ENCODE measurements around the gene CPHXL2. TPM values are rescaled to one million over a fixed set of nuclear protein-coding genes. Genes with fewer than 3 reads are reported as not detected.

The CPHXL2 gene
- total RNA-seq = not detected
- not detected for polyA plus RNA-seq
- 0 reads per million in 6 experiments for total RNA-seq

DNA sequence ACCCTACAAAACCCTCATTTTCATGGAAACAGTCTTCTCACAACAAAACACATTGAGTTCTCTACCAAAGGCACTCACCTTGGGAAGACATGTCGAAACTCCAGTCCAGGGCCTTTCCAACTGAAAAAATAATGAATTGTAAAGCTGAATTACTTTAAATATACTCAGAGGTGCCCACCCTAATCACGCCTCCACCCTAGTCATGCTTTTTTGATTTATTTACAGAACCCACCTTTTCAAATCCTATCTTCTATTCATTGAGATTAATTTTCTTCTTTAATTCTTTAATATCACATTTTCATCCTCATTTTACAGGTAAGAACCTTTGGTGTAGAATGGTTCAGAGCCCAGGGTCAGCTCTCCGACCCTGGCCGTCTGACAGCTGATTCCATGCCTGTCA lies at the start of gene CPHXL2:
Gene CPHXL2 (minus strand): TSS at position 101 of the 400 bp plus-strand sequence. CDS start 10 bp downstream, at position 91.
- H3K27me3 Mint-ChIP-seq = no peaks in the 10 kb centered on the region
- peaks cover 0 to 3% (median 0%) of the 10 kb centered on the region in 3 donors for H3K36me3 Mint-ChIP-seq
- no peaks in the 10 kb centered on the region for H3K9me3 Mint-ChIP-seq
- peak within 1 kb of the TSS in 2 of 10 donors; percentile 8 to 43 for H3K27ac Mint-ChIP-seq
- no peak for DNase-seq
- ATAC-seq = no peak
- no peaks in the 10 kb centered on the region for H3K4me1 Mint-ChIP-seq
- no peak within 1 kb of the TSS for H3K4me3 Mint-ChIP-seq
- POLR2A ChIA-PET = no interaction called here

DNA sequence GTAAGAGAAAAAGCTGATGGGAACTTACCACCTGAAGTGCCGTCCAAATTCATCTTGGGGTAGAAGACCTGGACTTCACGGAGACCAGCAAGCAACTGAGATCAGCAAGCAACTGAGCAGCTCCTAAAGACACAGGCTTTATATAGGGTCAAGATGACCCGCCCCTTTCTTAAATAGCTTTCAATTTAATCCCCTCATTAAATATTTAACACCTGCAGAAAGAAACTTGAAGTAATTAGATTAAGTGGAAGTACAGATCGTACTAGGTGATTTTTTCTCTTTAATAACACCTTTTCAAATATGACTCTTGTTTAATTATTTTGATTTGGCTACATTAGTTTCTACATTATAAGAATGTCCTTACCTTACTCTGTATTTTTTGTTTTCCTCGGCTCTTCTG lies 49.6 kb upstream of the CPHXL2 start, which contains the start of gene CPHXL:
Gene CPHXL (minus strand): TSS at position 101 of the 400 bp plus-strand sequence. CDS start 48 bp downstream, at position 53.
- Mint-ChIP-seq H3K9me3 (peaks cover 0 to 13% (median 4%) of the 10 kb centered on the region in 9 donors), H3K4me3 (no peak within 1 kb of the TSS), H3K27me3 (peaks cover 0 to 9% (median 7%) of the 10 kb centered on the region in 5 donors), H3K4me1 (no peaks in the 10 kb centered on the region), H3K36me3 (no peaks in the 10 kb centered on the region), H3K27ac (no peak within 1 kb of the TSS)
- DNase-seq (no peak), ATAC-seq (no peak)
- POLR2A ChIA-PET = no interaction called here

DNA sequence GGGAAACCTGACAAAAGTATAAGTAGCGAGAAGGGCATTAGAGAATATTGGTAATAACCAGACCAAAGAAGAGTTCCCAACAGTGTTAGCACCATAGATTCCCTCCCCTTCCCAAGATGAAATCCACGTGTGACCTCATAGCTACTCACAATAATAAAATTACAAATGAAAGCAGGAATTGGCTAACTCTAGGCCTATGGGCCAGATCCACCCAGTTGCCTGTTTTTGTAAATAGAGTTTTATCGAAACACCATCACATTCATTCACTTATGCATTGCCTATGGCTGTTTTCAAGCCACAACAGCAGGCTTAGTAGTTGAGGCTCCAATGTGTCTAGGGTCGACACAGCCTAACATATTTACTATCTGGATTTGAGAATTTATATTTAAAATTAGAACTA lies 41.6 kb upstream of the CPHXL2 start:
- DNase-seq (no peak), ATAC-seq (no peak)
- Mint-ChIP-seq H3K27ac (no peak overlapping the region), H3K27me3 (peaks cover 6 to 74% (median 14%) of the 10 kb centered on the region in 5 donors), H3K9me3 (peaks cover 0 to 23% (median 9%) of the 10 kb centered on the region in 9 donors), H3K4me3 (no peak overlapping the region), H3K4me1 (no peaks in the 10 kb centered on the region), H3K36me3 (peaks cover 0 to 14% (median 5%) of the 10 kb centered on the region in 3 donors)
- POLR2A ChIA-PET = no interaction called here

DNA sequence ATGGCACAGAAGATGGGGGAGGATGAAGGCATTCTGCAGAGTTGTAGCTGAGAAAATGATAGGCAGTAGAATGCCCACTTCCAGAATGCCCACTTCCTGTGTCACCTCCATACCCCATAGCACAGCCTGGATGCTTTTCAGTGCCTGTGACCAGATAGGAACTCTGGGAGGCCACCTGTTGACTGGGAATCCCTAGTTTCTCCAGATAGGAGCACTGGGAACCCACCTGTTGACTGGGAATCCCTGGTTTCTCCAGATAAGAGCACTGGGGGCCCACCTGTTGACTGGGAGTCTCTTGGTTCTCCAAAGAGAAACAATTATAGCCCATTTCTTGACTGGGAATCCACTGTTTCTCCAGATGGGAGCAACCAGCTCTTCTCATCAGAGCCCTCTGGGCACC lies 37.9 kb upstream of the CPHXL2 start:
- Mint-ChIP-seq H3K27me3 (peaks cover 3 to 59% (median 12%) of the 10 kb centered on the region in 5 donors), H3K9me3 (peaks cover 0 to 31% (median 15%) of the 10 kb centered on the region in 9 donors), H3K27ac (no peak overlapping the region), H3K36me3 (peaks cover 4 to 23% (median 14%) of the 10 kb centered on the region in 3 donors), H3K4me3 (no peak overlapping the region), H3K4me1 (no peaks in the 10 kb centered on the region)
- DNase-seq = no peak
- POLR2A ChIA-PET = no interaction called here
- ATAC-seq = no peak

DNA sequence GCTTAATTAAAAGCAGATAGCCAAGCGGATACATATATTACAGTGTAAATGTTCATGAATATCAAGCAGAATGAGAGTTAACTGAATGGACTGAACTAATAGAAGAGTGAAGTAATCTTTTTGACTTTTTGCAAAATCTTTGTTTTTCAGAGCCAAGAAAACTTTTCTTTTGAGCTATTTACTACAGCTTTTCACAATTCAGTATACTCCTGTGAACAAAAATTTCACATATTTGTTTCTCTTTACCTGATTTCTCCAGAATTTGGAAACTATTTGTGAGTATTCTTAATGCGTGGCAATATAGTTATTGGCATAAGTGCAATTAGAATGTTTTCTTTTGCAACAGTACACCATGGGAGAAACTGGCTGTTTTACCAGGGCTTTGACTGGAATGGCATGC lies 33.5 kb upstream of the CPHXL2 start:
- no peak for ATAC-seq
- DNase-seq = no peak
- H3K4me3 Mint-ChIP-seq = no peak overlapping the region
- H3K27ac Mint-ChIP-seq = no peak overlapping the region
- H3K27me3 Mint-ChIP-seq = peaks cover 0 to 19% (median 5%) of the 10 kb centered on the region in 5 donors
- peaks cover 0 to 34% (median 16%) of the 10 kb centered on the region in 9 donors for H3K9me3 Mint-ChIP-seq
- H3K36me3 Mint-ChIP-seq = peaks cover 4 to 15% (median 10%) of the 10 kb centered on the region in 3 donors
- POLR2A ChIA-PET = no interaction called here
- no peaks in the 10 kb centered on the region for H3K4me1 Mint-ChIP-seq

DNA sequence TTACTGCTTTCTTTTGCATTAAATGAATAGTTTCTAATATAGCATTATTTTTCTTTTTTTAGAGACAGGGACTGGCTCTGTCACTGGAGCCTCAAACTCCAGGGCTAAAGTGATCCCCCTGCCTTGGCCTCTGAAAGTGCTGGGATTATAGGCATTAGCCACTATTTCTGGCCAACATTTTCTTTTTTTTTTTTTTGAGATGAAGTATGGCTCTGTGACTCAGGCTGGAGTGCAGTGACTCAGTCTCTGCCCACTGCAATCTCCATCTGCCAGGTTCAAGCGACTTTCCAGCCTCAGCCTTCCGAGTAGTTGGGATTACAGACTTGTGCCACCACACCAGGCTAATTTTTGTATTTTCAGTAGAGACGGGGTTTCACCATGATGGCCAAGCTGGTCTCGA lies 26.5 kb upstream of the CPHXL2 start:
- Mint-ChIP-seq H3K9me3 (peaks cover 0 to 3% (median 0%) of the 10 kb centered on the region in 9 donors), H3K4me1 (peaks cover 0 to 2% (median 0%) of the 10 kb centered on the region in 4 donors), H3K27ac (no peak overlapping the region), H3K36me3 (no peaks in the 10 kb centered on the region), H3K4me3 (no peak overlapping the region), H3K27me3 (peaks cover 0 to 5% (median 0%) of the 10 kb centered on the region in 5 donors)
- POLR2A ChIA-PET = no interaction called here
- DNase-seq = no peak
- no peak for ATAC-seq

DNA sequence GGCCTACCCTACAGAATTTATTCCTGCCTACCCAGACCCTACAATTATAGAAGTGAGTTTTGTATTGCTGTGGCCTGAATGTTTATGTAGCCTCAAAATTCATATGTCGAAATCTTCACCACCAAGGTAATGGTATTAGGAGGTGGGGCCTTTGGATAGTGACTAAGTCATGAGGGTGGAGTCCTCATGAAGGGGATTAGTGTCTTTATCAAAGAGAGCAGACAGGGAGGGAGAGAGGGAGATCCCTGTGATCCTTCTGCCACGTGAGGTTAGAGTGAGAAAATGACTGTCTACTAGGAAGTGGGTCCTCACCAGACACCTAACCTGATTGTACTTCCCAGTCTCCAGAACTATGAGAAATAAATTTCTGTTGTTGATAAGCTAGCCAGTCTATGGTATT lies 25.4 kb upstream of the CPHXL2 start:
- Mint-ChIP-seq H3K36me3 (no peaks in the 10 kb centered on the region), H3K4me1 (peaks cover 0 to 2% (median 0%) of the 10 kb centered on the region in 4 donors)
- POLR2A ChIA-PET = no interaction called here

DNA sequence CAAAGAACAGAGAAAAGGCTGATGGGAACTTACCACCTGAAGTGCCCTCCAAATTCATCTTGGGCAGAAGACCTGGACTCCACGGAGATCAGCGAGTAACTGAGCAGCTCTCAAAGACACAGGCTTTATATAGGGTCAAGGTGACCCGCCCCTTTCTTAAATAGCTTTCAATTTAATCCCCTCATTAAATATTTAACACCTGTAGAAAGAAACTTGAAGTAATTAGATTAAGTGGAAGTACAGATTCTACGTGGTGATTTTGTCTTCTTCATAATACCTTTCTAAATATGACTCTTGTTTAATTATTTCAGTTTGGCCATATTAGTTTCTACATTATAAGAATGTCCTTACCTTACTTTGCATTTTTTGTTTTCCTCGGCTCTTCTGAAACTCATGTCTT lies 24.6 kb upstream of the CPHXL2 start, which contains the start of gene DUXB:
Gene DUXB (minus strand): TSS at position 101 of the 400 bp plus-strand sequence. CDS start 43 bp downstream, at position 58.
- POLR2A ChIA-PET = no interaction called here

More for the DNA sequence above, 25.4 kb upstream of the CPHXL2 start:
- Mint-ChIP-seq H3K9me3 (peaks cover 0 to 1% (median 0%) of the 10 kb centered on the region in 9 donors), H3K27me3 (peaks cover 0 to 5% (median 0%) of the 10 kb centered on the region in 5 donors), H3K4me3 (no peak overlapping the region), H3K27ac (no peak overlapping the region)
- ATAC-seq = no peak
- no peak for DNase-seq

DNA sequence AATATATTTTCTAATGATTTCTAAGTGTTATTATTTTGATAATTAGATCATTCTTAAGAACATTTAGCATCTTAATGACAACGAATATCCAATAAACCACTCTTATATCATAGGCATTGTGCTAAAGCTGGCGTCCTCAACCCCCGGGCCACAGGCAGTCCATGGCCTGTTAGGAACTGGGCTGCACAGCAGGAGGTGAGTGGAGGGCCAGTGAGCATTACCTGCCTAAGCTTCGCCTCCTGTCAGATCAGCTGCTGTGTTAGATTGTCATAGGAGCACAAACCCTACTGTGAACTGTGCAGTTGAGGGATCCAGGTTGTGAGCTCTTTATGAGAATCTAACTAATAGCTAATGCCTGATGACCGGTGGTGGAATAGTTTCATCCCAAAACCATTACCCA lies 20.8 kb upstream of the CPHXL2 start:
- DNase-seq = no peak
- POLR2A ChIA-PET = no interaction called here

More for the DNA sequence above, 24.6 kb upstream of the CPHXL2 start, which contains the start of gene DUXB:
- ATAC-seq = no peak
- Mint-ChIP-seq H3K4me1 (peaks cover 0 to 2% (median 0%) of the 10 kb centered on the region in 4 donors), H3K36me3 (no peaks in the 10 kb centered on the region), H3K9me3 (no peaks in the 10 kb centered on the region), H3K27ac (no peak within 1 kb of the TSS), H3K27me3 (peaks cover 0 to 5% (median 0%) of the 10 kb centered on the region in 5 donors), H3K4me3 (no peak within 1 kb of the TSS)
- DNase-seq = no peak

DNA sequence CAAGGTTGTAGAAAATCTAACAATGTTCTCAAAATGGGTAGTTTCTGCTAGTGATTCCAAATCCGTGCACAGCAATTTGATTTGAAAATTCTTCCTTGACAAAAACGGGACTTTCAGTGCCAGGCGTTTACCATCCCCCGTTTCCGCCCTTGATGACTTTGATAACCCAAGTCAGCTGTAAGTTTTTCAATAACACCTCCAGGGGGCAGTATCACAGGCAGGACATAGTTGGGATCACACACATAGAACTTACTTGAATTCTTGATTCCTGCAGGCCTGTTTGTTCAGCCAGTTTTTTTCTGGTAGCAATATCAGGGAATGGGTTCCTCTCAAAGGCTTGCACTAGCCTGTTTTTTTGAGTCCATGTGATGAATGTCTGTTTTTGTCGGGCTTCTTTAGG lies 18.9 kb upstream of the CPHXL2 start:
- H3K4me3 Mint-ChIP-seq = no peak overlapping the region
- H3K4me1 Mint-ChIP-seq = no peaks in the 10 kb centered on the region
- no peaks in the 10 kb centered on the region for H3K36me3 Mint-ChIP-seq
- DNase-seq = no peak
- POLR2A ChIA-PET = no interaction called here
- ATAC-seq = no peak
- no peak overlapping the region for H3K27ac Mint-ChIP-seq
- no peaks in the 10 kb centered on the region for H3K27me3 Mint-ChIP-seq
- no peaks in the 10 kb centered on the region for H3K9me3 Mint-ChIP-seq

More for the DNA sequence above, 20.8 kb upstream of the CPHXL2 start:
- no peaks in the 10 kb centered on the region for H3K9me3 Mint-ChIP-seq
- peaks cover 0 to 2% (median 0%) of the 10 kb centered on the region in 5 donors for H3K27me3 Mint-ChIP-seq
- ATAC-seq = no peak
- no peak overlapping the region for H3K27ac Mint-ChIP-seq
- H3K36me3 Mint-ChIP-seq = no peaks in the 10 kb centered on the region
- no peaks in the 10 kb centered on the region for H3K4me1 Mint-ChIP-seq
- H3K4me3 Mint-ChIP-seq = no peak overlapping the region

DNA sequence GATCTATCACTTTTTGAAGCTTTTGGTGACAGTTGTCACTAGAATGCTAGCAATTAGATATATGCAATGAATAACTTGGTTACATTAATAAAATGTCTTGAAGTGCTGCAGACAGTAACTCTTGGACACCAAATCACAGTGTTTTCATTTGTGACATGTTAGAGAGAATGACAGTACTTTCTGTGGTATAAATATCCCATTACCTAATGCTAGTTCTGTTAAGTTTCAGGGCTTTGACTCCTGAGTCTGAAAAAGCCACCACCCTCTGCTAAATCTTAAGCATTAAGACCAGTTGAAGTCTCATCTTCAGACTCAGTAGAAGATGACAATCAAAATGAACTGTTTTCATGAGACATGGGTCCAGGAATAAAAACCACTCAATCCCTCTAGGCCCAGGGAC lies 10.6 kb upstream of the CPHXL2 start:
- Mint-ChIP-seq H3K9me3 (peaks cover 0 to 8% (median 0%) of the 10 kb centered on the region in 9 donors), H3K27me3 (peaks cover 0 to 7% (median 0%) of the 10 kb centered on the region in 5 donors), H3K27ac (peak overlapping the region in 1 of 10 donors; percentile 15), H3K36me3 (peaks cover 0 to 3% (median 2%) of the 10 kb centered on the region in 3 donors), H3K4me1 (no peaks in the 10 kb centered on the region), H3K4me3 (no peak overlapping the region)
- POLR2A ChIA-PET = no interaction called here
- ATAC-seq (no peak), DNase-seq (no peak)

DNA sequence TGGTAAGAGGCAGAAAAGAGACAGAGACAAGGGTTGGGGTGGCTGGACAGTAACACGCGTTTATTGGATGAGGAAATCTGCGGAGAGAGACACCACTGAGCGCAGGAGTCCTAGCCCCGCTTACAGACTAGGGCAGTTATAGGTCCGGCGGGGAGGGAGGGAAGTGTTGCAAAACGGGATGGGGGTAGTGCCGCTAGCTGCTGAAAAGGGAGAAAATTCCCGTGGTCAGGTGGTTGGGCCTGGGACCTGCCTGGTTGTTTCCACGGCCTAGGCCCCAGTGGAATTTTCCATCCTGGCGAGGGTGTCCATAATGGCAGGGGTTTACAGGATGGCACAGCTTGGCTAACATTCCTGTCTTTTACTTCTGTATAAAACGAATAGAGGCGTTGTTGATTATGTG lies 5.5 kb upstream of the CPHXL2 start:
- H3K27me3 Mint-ChIP-seq = peaks cover 0 to 7% (median 0%) of the 10 kb centered on the region in 5 donors
- no peak overlapping the region for H3K4me3 Mint-ChIP-seq
- H3K27ac Mint-ChIP-seq = no peak overlapping the region
- POLR2A ChIA-PET = no interaction called here
- H3K36me3 Mint-ChIP-seq = peaks cover 0 to 3% (median 0%) of the 10 kb centered on the region in 3 donors
- ATAC-seq = no peak
- no peaks in the 10 kb centered on the region for H3K4me1 Mint-ChIP-seq
- H3K9me3 Mint-ChIP-seq = peaks cover 0 to 6% (median 0%) of the 10 kb centered on the region in 9 donors
- DNase-seq = no peak

DNA sequence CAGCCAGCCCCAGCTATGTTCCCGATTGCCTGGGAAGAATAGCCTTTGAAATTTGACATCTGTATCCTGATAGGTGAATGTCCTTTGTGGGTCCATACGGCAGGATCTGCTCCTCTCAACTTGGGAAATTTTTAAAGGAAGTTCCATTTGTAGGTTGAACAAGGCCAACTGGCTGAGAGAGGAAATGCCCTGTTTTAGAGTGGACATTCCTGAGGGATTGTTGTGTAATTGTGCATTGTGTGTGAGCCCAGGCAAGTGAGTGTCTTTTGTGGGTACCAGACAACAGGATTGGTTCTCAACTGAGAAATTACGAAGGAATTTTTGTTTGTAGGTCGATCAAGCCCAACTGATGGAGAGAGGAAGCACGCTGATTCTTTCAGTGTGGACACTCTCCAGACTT lies 2.6 kb upstream of the CPHXL2 start:
- POLR2A ChIA-PET = no interaction called here
- Mint-ChIP-seq H3K9me3 (peaks cover 0 to 5% (median 0%) of the 10 kb centered on the region in 9 donors), H3K36me3 (peaks cover 0 to 3% (median 3%) of the 10 kb centered on the region in 3 donors), H3K4me3 (no peak overlapping the region), H3K27me3 (peaks cover 0 to 7% (median 0%) of the 10 kb centered on the region in 5 donors), H3K27ac (no peak overlapping the region), H3K4me1 (no peaks in the 10 kb centered on the region)
- DNase-seq (no peak), ATAC-seq (no peak)

DNA sequence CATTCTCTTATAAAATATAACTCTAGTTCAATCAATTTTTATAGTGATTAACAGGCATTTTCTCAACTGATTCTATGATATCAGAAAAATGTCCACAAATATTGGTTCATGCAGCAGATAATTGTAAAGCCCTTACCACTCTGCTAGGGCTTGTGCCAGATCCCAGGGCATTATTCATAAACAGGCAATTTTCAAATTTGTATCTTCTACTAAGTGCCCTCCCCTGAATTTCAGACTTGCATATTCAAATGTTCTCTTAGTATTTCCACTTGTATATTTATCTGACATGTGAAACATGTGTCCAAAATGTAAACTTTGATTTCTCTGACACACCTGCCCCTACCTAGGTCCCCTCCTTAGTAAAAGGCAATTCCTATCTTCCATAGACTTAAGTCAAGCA lies 9.3 kb downstream of the CPHXL2 start:
- H3K9me3 Mint-ChIP-seq = no peaks in the 10 kb centered on the region
- POLR2A ChIA-PET = no interaction called here

More for the DNA sequence above, 9.3 kb downstream of the CPHXL2 start:
- H3K27me3 Mint-ChIP-seq = no peaks in the 10 kb centered on the region
- no peak for DNase-seq
- H3K27ac Mint-ChIP-seq = peak overlapping the region in 1 of 10 donors; percentile 27
- peaks cover 0 to under 1% (median 0%) of the 10 kb centered on the region in 3 donors for H3K36me3 Mint-ChIP-seq
- H3K4me3 Mint-ChIP-seq = no peak overlapping the region
- no peaks in the 10 kb centered on the region for H3K4me1 Mint-ChIP-seq
- ATAC-seq = no peak

Data from naive thymus-derived CD8-positive, alpha-beta T cell (primary cell).